ENCODE results near the gene PRORP.
"Not testable (repeated sequence)": the region's sequence is repeated elsewhere in the genome, so short reads cannot be mapped to it uniquely, and the experiment has no call there.

PRORP gene

GRCh38 chr14:35140718-35141581, 18.6 kb downstream of the PRORP start:
- no peak for DNase-seq

DNA sequence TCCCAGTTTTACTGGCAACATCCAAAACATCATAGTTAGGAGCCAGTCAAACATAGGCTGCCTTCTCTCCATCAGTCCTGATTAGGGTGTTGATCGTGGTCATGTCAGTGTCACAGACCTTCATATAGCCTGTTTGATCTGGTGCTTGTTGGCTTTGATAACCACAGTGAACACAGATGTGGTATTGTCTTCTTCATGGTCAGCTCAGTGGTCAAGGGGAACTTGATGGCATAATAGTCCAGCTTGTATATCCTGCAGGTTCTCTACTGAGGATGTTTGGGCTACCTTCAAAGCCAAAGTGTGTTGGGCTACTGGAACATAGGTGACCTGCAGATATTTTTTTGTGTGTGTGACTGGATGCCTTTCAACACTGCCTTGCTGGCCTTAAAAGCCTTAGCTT, 21.7 kb downstream of the PRORP start:
- no peak for DNase-seq

GRCh38 chr14:35146711-35147149, 24.4 kb downstream of the PRORP start:
- DNase-seq: no peak

- DNase-seq: no peak
Observed at GRCh38 chr14:35147186-35147585, 24.8 kb downstream of the PRORP start.

DNA sequence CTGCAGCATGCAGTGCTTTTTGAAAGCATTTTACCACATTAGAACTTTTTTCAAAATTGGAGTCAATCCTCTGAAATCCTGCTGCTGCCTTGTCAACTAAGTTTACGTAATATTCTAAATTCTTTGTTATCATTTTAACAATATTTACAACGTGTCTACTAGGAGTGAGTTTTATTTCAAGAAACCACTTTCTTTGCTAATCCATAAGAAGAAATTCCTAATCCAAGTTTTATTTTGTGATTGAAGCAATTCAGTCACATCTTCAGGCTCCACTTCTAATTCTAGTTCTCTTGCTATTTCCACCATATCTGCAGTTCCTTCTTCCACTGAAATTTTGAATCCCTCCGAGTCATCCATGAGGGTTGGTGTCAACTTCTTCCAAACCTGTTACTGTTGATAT, 25.4 kb downstream of the PRORP start:
- DNase-seq: no peak

DNA sequence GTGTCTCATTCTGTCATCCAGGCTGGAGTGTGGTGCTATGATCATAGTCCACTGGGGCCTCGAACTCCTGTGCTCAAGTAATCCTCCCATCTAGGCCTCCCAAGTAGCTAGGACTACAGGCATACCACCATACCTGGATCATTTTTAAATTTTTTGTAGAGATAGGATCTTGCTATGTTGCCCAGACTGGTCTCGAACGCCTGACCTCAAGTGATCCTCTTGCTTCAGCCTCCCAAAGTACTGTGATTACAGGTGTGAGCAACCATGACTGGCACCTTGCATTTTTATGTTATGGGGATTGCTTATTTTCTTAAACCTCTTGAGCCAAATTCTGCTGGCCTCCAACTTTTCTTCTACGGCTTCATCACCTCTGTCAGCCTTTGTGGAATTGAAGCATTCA, 26.9 kb downstream of the PRORP start:
- DNase-seq: no peak

- DNase-seq: not testable (repeated sequence)
Observed at GRCh38 chr14:35152531-35152930, 30.2 kb downstream of the PRORP start.

DNA sequence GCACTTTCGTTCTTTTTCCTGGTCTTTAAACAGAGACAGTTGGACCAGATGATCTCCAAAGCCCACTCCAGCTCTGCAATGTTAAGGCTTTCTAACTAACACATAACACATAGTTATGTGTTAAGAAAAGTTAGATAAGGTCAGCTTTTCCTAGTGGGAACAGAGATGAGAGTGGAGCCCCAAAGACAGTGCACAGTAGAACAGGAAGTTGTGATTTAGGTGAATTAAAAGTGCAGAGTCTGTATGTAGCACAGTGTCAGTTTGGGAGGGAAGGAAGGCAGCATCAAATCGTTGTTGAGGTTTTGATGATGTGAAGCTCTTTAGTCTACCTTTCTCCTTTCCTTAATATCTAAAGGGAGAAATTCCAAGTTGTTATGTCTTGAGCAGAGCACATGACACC, 31.7 kb downstream of the PRORP start:
- DNase-seq: no peak

DNA sequence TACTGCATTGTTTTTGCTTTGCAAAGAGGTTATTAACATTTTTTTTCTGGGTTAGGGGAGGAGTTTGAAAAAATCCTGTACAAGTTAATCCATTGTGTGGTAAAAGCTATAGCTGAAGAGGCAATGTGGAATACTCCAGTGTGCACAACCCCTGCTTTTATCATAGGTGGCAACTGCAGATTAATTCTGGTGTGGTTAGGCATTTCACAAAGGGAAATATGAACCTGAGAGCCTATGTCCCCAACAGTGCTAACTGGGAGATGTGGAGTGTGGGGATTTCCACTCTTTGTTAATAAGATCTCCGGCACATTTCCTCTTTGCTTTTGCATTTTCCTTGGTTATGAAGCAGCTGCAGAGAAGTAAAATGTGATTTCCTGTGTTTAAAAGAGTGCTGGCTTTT, 33.6 kb downstream of the PRORP start:
- DNase-seq: no peak

DNA sequence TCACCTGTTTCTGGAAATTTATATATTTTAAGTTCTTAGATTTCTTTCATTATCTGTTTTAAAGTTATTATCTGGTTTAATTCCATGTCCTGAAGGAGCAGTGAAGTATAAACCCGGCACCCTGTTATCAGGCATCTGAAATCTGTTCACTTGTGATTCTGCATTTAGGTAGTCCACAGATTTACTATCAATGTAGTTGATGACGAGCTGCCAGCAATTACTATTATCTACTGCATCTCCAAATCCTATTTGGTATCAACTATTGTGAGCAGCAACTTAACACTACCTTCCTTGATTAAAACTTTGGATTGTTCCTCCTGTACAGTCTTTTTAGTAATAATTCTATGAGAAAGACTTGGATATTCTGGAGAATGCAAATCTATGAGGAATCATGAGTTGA, 36.1 kb downstream of the PRORP start:
- DNase-seq: no peak

DNA sequence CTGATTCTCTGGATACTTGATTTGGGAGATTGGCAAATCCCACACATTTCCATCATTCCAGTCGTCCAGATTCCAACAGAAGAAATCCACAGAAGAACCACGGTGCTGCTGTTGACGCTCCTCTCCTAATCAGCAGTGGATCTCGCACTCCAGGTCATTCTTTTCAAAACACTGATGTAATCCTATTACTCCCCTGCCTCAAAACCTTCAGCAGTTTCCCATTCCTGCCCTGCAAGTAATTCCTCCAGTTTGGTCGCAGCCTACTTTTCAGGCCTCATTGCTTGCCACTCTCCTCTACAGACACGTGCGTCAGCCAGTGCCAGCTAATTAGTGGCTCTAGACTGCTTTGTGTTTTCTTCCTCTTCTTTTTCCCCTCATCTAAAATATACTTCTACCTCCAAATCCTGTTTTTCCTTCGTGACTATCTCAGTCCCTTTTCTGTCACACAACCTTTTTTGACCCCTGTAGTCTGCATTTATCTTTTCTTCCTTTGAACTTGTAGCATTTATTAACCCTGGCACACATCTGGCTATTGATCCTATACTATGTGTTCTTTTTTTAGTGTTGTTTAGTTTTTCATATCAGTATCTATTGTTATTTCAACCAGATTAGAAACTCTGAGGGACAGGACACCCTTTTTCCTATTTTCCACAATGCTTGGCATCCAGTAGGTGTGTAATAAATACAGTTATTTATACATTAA, 36.8 kb downstream of the PRORP start:
- DNase-seq: no peak

GRCh38 chr14:35159742-35160409, 37.5 kb downstream of the PRORP start:
- no peak for DNase-seq

DNA sequence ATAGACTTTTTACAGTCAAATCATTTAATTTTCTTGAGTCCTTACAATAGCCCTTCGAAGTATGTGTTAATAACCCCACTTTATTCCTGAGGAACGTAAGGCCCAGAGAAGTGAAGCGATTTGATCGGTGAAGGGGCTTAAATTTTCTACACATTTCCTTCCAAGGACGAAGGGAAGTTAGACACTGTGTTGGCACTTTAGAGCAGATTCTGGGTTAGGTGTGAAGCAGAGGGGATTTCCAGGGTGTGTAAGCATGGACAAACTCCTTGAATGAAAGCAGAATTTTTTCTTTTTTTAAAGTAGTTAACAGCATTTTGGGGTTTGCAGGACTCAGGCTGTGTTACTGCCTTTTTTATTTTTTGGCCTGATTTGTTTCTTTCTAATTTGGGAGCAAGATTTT, 38.9 kb downstream of the PRORP start:
- DNase-seq: no peak

DNA sequence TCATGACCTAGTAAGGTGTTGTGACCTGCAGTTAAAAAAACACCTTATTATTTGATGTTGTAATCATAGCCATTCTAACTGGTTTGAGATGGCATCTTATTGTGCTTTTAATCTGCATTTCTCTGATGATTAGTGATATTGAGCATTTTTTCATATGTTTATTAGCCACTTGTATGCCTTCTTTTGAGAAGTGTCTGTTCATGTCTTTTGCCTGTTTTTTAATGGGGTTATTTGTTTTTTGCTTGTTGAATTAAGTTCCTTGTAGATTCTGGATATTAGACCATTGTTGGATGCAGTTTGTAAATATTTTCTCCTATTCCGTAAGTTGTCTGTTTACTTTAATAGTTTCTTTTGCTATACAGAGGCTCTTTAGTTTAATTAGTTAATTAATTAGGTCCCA, 41.0 kb downstream of the PRORP start:
- DNase-seq: no peak

GRCh38 chr14:35164849-35165248, 42.5 kb downstream of the PRORP start:
- no peak for DNase-seq

DNA sequence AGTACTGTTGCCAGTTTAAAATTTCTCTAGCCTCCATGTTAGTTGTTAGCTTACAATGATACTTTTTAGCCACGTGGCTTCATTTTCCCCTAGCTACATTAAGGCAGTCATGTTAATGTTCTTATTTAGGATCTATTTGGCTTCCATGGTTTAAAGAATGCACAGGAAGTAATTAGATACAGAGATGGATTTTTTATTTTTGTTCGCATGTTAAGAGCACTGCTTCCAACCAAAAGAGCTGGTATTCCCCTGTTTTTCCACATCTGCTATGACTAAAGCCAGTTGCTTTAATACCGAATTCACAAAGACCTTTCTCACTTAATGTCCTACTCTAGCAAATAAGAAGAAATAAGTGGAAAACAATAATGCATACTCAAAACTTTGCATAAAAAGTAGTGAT, 45.1 kb downstream of the PRORP start:
- DNase-seq: no peak
